HL-60 (cell line): ENCODE data around the gene SCLT1.

ENCODE experiments used
- DNase-seq, 2 experiments: peaks; one replicate each; pipeline ENCODE4 v3.0.0-alpha.2; 2010 to 2020; ENCODE audit warnings: low read depth in 1 of 2, low spot score in 1 of 2
- H3K27ac ChIP-seq: fragments of 250-450 bp; sonication (Bioruptor Pico); replicated peaks from 2 replicates; pipeline ENCODE4 v1.5.1; 2020; ENCODE audit warnings: mild to moderate bottlenecking, moderate library complexity
- H3K27me3 ChIP-seq: fragments of 250-450 bp; sonication (Bioruptor Pico); 2 replicates; pipeline ENCODE4 v1.5.1; 2021; ENCODE audit warnings: mild to moderate bottlenecking, moderate library complexity; ENCODE audit not compliant: insufficient read depth, poor library complexity, severe bottlenecking
- H3K4me3 ChIP-seq: replicated peaks from 2 replicates; pipeline ENCODE4 v1.5.1; 2011; ENCODE audit warnings: mild to moderate bottlenecking, control low read depth, low read length; ENCODE audit not compliant: insufficient read depth
- GABPA ChIP-seq: IDR thresholded peaks from 2 replicates; pipeline ENCODE4 v1.6.1; 2012; ENCODE audit warnings: low read depth
- POLR2AphosphoS5 ChIP-seq: IDR thresholded peaks from 2 replicates; pipeline ENCODE4 v1.6.1; 2012; ENCODE audit warnings: low read depth
- REST ChIP-seq: IDR thresholded peaks from 2 replicates; pipeline ENCODE4 v1.6.1; 2012; ENCODE audit warnings: low read depth; ENCODE audit not compliant: insufficient replicate concordance
- SPI1 ChIP-seq: IDR thresholded peaks from 2 replicates; pipeline ENCODE4 v1.6.1; 2012; ENCODE audit warnings: low read depth, mild to moderate bottlenecking, borderline replicate concordance
- TF ChIP-seq, protein P1 (sequence below): IDR thresholded peaks from one replicate; pipeline ENCODE4 v1.5.1; 2011; ENCODE audit warnings: low read length, control low read depth, inconsistent platforms; ENCODE audit not compliant: insufficient read depth

SCLT1 gene

GRCh38 chr4:128955751-128956150, 137.6 kb downstream of the SCLT1 start:
- Histone ChIP-seq H3K4me3 (no peak overlapping the region), H3K27ac (no peak overlapping the region), H3K27me3 (no peaks in the 10 kb centered on the region)
- no peak for DNase-seq
- TF ChIP-seq GABPA (no peak), POLR2AphosphoS5 (no peak), REST (no peak), SPI1 (no peak)
- TF ChIP-seq, protein P1, sequence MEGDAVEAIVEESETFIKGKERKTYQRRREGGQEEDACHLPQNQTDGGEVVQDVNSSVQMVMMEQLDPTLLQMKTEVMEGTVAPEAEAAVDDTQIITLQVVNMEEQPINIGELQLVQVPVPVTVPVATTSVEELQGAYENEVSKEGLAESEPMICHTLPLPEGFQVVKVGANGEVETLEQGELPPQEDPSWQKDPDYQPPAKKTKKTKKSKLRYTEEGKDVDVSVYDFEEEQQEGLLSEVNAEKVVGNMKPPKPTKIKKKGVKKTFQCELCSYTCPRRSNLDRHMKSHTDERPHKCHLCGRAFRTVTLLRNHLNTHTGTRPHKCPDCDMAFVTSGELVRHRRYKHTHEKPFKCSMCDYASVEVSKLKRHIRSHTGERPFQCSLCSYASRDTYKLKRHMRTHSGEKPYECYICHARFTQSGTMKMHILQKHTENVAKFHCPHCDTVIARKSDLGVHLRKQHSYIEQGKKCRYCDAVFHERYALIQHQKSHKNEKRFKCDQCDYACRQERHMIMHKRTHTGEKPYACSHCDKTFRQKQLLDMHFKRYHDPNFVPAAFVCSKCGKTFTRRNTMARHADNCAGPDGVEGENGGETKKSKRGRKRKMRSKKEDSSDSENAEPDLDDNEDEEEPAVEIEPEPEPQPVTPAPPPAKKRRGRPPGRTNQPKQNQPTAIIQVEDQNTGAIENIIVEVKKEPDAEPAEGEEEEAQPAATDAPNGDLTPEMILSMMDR = no peak

- no peaks in the 10 kb centered on the region for H3K27me3 ChIP-seq
- no peak overlapping the region for H3K4me3 ChIP-seq
- no peak overlapping the region for H3K27ac ChIP-seq
- no peak for DNase-seq
- TF ChIP-seq, protein P1 = no peak
- TF ChIP-seq POLR2AphosphoS5 (no peak), REST (no peak), SPI1 (no peak), GABPA (no peak)
Observed at GRCh38 chr4:128954941-128955340, 138.4 kb downstream of the SCLT1 start.

GRCh38 chr4:128951316-128951715, 142.0 kb downstream of the SCLT1 start:
- no peak for DNase-seq
- TF ChIP-seq GABPA (no peak), POLR2AphosphoS5 (no peak), SPI1 (no peak), REST (no peak)
- TF ChIP-seq, protein P1 = no peak
- H3K27me3 ChIP-seq = no peaks in the 10 kb centered on the region
- H3K4me3 ChIP-seq = no peak overlapping the region
- H3K27ac ChIP-seq = no peak overlapping the region
